Keratinocyte (primary cell): ENCODE data around the gene ERO1B. TPM values are rescaled to one million over a fixed set of nuclear protein-coding genes. Genes with fewer than 3 reads are reported as not detected.

Experiments
- DNase-seq: peaks from one replicate; pipeline ENCODE4 v3.0.0-alpha.2; 2011; ENCODE audit warnings: low read depth, missing footprints, low spot score
- FAIRE-seq: peaks from 2 replicates; lab custom pipeline; 2011; peaks lifted over from hg19 to GRCh38; lab: Jason Lieb, UNC
- H2AFZ ChIP-seq: 2 replicates; pipeline ENCODE4 v1.6.0; 2012; ENCODE audit warnings: low read length, control low read depth, inconsistent platforms; ENCODE audit not compliant: control insufficient read depth
- H3K27ac ChIP-seq: 2 replicates; pipeline ENCODE4 v1.5.1; 2011; ENCODE audit warnings: low read length; ENCODE audit not compliant: control insufficient read depth, insufficient read depth
- H3K27me3 ChIP-seq: 3 replicates; pipeline ENCODE4 v1.6.0; 2011; ENCODE audit warnings: low read length; ENCODE audit not compliant: control insufficient read depth, insufficient read depth; ENCODE audit errors: extremely low read depth
- H3K36me3 ChIP-seq, 2 experiments: 2 replicates in 1 of 2; 3 replicates in 1 of 2; pipeline ENCODE4 v1.5.1; 2011; ENCODE audit warnings: low read length in 2 of 2, mild to moderate bottlenecking in 1 of 2; ENCODE audit not compliant: control insufficient read depth in 2 of 2, insufficient read depth in 2 of 2; ENCODE audit errors: extremely low read depth in 1 of 2
- H3K4me1 ChIP-seq: 3 replicates; pipeline ENCODE4 v1.5.1; 2011; ENCODE audit warnings: low read length; ENCODE audit not compliant: control insufficient read depth, insufficient read depth; ENCODE audit errors: extremely low read depth
- H3K4me2 ChIP-seq: 3 replicates; pipeline ENCODE4 v1.6.0; 2011; ENCODE audit warnings: low read depth, low read length; ENCODE audit not compliant: control insufficient read depth, insufficient read depth; ENCODE audit errors: extremely low read depth
- H3K4me3 ChIP-seq, 3 experiments: fragments of 200-600 bp in 1 of 3; sonication (generic) in 1 of 3; 2 replicates in 2 of 3; 3 replicates in 1 of 3; pipeline ENCODE4 v1.5.1; 2011 to 2016; ENCODE audit warnings: low read length in 3 of 3, mild to moderate bottlenecking in 3 of 3, control low read depth in 2 of 3, inconsistent platforms in 1 of 3, low read depth in 1 of 3, mixed read lengths in 1 of 3, mixed run types in 1 of 3, moderate library complexity in 1 of 3; ENCODE audit not compliant: control insufficient read depth in 2 of 3, insufficient read depth in 2 of 3; ENCODE audit errors: extremely low read depth in 1 of 3
- H3K79me2 ChIP-seq: 2 replicates; pipeline ENCODE4 v1.6.0; 2012; ENCODE audit warnings: low read length; ENCODE audit not compliant: control insufficient read depth, insufficient read depth
- H3K9ac ChIP-seq: 3 replicates; pipeline ENCODE4 v1.6.0; 2011; ENCODE audit warnings: low read length; ENCODE audit not compliant: control insufficient read depth, insufficient read depth; ENCODE audit errors: extremely low read depth
- H3K9me1 ChIP-seq: 3 replicates; pipeline ENCODE4 v1.6.0; 2011; ENCODE audit warnings: low read length; ENCODE audit not compliant: control insufficient read depth, insufficient read depth; ENCODE audit errors: extremely low read depth
- H3K9me3 ChIP-seq: 2 replicates; pipeline ENCODE4 v1.5.1; 2012; ENCODE audit warnings: low read depth, low read length; ENCODE audit not compliant: control insufficient read depth
- H4K20me1 ChIP-seq: 3 replicates; pipeline ENCODE4 v1.6.0; 2011; ENCODE audit warnings: low read length; ENCODE audit not compliant: control insufficient read depth, insufficient read depth; ENCODE audit errors: extremely low read depth
- EZH2 ChIP-seq: IDR thresholded peaks from one replicate; pipeline ENCODE4 v1.6.1; 2012; ENCODE audit warnings: inconsistent platforms, mild to moderate bottlenecking, low read length, moderate library complexity
- dilution Hi-C: fragments of 300-500 bp; cut with MboI; formaldehyde crosslinking; loops from one replicate; pipeline ENCODE4 v1.7.0; 2020; ENCODE audit warnings: low sequenced_read_pairs; ENCODE audit not compliant: extremely low pct_ligation_motif_present
- polyA plus RNA-seq, 5 experiments: library from polyadenylated mRNA; depleted of rRNA in 3 of 5; stranded (reverse) in 3 of 5; stranded (forward) in 1 of 5; unstranded in 1 of 5; fragments of >200 nt; gene quantifications; 1 replicate in 1 of 5; 2 replicates in 3 of 5; 3 replicates in 1 of 5; pipeline versions ENCODE4 v1.2.1 to v1.2.3, GENCODE V29; 2011 to 2012; ENCODE audit warnings: missing spikeins in 2 of 5, low read depth in 1 of 5, low replicate concordance in 1 of 5
- TF ChIP-seq, protein P1 (sequence below), 3 experiments: IDR thresholded peaks in 1 of 3; conservative IDR thresholded peaks in 1 of 3; optimal IDR thresholded peaks in 1 of 3; 2 replicates in 2 of 3; 3 replicates in 1 of 3; pipeline versions ENCODE3 to v1.5.1; 2011; ENCODE audit warnings: low read length in 3 of 3, mild to moderate bottlenecking in 3 of 3, moderate library complexity in 2 of 3, control low read depth in 1 of 3, inconsistent platforms in 1 of 3; ENCODE audit not compliant: insufficient read depth in 2 of 3; ENCODE audit errors: extremely low read depth in 1 of 3

Gene ERO1B
- polyA plus RNA-seq, 1 donor (not counting 4 experiments of a cell fraction or from before 2014, with no cell fraction given): 3.1 TPM

DNA sequence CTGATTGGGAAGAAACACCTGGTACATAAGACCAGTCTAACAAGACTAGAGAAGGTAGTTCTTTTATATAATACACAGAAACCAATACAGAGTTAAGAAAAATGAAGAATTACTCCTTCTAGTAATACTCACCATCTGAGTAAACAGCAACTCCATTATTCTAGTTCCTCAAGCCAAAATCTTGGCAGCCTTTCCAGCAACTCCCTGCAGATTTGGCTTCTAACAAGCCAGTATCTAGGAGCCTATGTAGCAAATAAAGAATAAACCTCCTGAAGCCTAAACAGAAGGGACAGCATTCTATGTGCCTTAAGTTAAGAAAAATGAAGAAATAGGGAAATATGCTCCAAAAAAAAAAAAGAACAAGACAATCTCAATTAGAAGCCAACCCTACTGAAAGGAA, 24.5 kb downstream of the ERO1B start:
- no peaks in the 10 kb centered on the region for H3K36me3 ChIP-seq
- H3K9me3 ChIP-seq: no peaks in the 10 kb centered on the region
- H3K4me1 ChIP-seq: no peaks in the 10 kb centered on the region
- no peak overlapping the region for H2AFZ ChIP-seq
- no peaks in the 10 kb centered on the region for H3K79me2 ChIP-seq
- no peaks in the 10 kb centered on the region for H3K9me1 ChIP-seq
- no peak overlapping the region for H3K4me2 ChIP-seq
- H3K9ac ChIP-seq: no peak overlapping the region
- no peaks in the 10 kb centered on the region for H3K27me3 ChIP-seq
- dilution Hi-C loops: no loop called here
- H3K4me3 ChIP-seq: no peak overlapping the region
- DNase-seq (no peak), FAIRE-seq (no peak)
- no peak for TF ChIP-seq EZH2
- TF ChIP-seq, protein P1, sequence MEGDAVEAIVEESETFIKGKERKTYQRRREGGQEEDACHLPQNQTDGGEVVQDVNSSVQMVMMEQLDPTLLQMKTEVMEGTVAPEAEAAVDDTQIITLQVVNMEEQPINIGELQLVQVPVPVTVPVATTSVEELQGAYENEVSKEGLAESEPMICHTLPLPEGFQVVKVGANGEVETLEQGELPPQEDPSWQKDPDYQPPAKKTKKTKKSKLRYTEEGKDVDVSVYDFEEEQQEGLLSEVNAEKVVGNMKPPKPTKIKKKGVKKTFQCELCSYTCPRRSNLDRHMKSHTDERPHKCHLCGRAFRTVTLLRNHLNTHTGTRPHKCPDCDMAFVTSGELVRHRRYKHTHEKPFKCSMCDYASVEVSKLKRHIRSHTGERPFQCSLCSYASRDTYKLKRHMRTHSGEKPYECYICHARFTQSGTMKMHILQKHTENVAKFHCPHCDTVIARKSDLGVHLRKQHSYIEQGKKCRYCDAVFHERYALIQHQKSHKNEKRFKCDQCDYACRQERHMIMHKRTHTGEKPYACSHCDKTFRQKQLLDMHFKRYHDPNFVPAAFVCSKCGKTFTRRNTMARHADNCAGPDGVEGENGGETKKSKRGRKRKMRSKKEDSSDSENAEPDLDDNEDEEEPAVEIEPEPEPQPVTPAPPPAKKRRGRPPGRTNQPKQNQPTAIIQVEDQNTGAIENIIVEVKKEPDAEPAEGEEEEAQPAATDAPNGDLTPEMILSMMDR (optimal IDR thresholded peaks at IDR 0.05 in 1 of 3, IDR thresholded peaks at IDR 0.05 in 1 of 3, conservative IDR thresholded peaks at IDR 0.05 in 1 of 3; ENCODE audit: extremely low read depth in 1 of 3, insufficient read depth in 2 of 3, low read length in 3 of 3): no peak
- H4K20me1 ChIP-seq: no peaks in the 10 kb centered on the region
- no peak overlapping the region for H3K27ac ChIP-seq

DNA sequence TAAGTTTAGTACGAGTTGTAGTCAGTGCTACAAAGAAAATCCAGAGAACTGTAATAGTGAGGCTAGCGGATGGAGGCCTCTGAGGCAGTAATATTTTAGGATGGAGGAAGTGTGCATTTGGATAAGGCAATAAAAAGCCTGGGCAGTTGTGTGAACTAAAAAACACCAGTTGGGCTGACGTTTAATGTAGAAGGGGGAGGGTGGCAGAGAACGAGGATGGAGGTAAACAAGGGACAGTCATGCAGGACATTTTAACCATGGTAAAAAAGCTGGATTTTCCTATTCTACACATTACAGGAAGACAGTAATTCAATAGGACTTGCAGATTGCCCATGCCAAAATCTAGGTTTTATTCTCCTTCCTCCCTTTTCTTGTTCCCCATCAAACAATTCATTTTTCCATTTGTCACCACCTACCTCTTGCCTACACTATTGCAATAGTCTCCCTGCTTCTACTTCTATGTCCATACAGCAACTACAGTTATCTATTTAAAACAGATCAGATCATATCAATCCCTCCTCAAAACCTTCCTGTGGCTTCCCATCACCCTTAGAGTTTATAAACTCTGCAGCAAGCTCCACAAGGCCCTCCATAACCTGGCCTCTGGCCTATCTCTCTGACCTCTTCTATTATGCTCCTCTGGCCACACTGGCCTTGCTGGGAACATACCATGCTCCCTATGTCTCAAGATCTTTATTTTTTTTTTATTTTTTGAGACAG, 27.7 kb downstream of the ERO1B start:
- Histone ChIP-seq H3K9me3 (no peaks in the 10 kb centered on the region), H3K27ac (no peak overlapping the region), H3K4me2 (no peak overlapping the region), H3K36me3 (no peaks in the 10 kb centered on the region), H2AFZ (no peak overlapping the region), H3K4me3 (no peak overlapping the region), H3K4me1 (no peaks in the 10 kb centered on the region), H3K79me2 (no peaks in the 10 kb centered on the region), H3K27me3 (no peaks in the 10 kb centered on the region), H3K9ac (no peak overlapping the region), H4K20me1 (no peaks in the 10 kb centered on the region), H3K9me1 (no peaks in the 10 kb centered on the region)
- TF ChIP-seq, protein P1 (optimal IDR thresholded peaks at IDR 0.05 in 1 of 3, IDR thresholded peaks at IDR 0.05 in 1 of 3, conservative IDR thresholded peaks at IDR 0.05 in 1 of 3; ENCODE audit: extremely low read depth in 1 of 3, insufficient read depth in 2 of 3, low read length in 3 of 3): no peak
- no peak for TF ChIP-seq EZH2
- FAIRE-seq: no peak
- dilution Hi-C loops: no loop called here
- DNase-seq: no peak
